Measurements from ENCODE around the gene PAX5.

GRCh38 chr9:36991516-36992134 is 42.4 kb downstream of the PAX5 start:
- TF ChIP-seq CTCF (IDR thresholded peaks at IDR 0.05) (peak; percentile 54), RCOR1 (IDR thresholded peaks at IDR 0.05; ENCODE audit: low read depth, low read length) (no peak), CHD4 (IDR thresholded peaks at IDR 0.05; ENCODE audit: borderline replicate concordance) (no peak), SREBF2 (IDR thresholded peaks at IDR 0.05) (no peak), RAD21 (conservative IDR thresholded peaks at IDR 0.05 in 1 of 2, IDR thresholded peaks at IDR 0.05 in 1 of 2) (peak; percentile 65 to 85), EP300 (IDR thresholded peaks at IDR 0.05) (no peak), CEBPB (IDR thresholded peaks at IDR 0.05) (no peak)

Data from A549 (cell line).